Gastroesophageal sphincter (tissue), 4 donors: ENCODE data around the gene PRUNE2. TPM values are rescaled to one million over a fixed set of nuclear protein-coding genes. Genes with fewer than 3 reads are reported as not detected.

Experiments used
- ATAC-seq: fragments of 150-250 bp; one replicate; pipeline ENCODE4 v1.9.1; 2016; ENCODE audit warnings: mild to moderate bottlenecking, moderate library complexity
- H3K27ac ChIP-seq, 4 donors: fragments of 200-600 bp; sonication (generic) in 3 of 4; 1 replicate in 3 of 4; 2 replicates in 1 of 4; pipeline ENCODE4 v1.5.1; 2016 to 2019
- H3K27me3 ChIP-seq: fragments of 200-600 bp; sonication (generic); one replicate; pipeline ENCODE4 v1.5.1; 2019
- H3K36me3 ChIP-seq, 2 donors: fragments of 200-600 bp; sonication (generic); one replicate each; pipeline ENCODE4 v1.5.1; 2019; ENCODE audit warnings: control low read depth in 1 of 2
- H3K4me1 ChIP-seq, 3 donors: fragments of 200-600 bp; sonication (generic); 1 replicate in 2 of 3; 2 replicates in 1 of 3; pipeline ENCODE4 v1.5.1; 2016 to 2019; ENCODE audit warnings: control low read depth in 2 of 3
- H3K4me3 ChIP-seq, 2 donors: fragments of 200-600 bp; sonication (generic); one replicate each; pipeline ENCODE4 v1.5.1; 2019; ENCODE audit warnings: mild to moderate bottlenecking in 1 of 2, moderate library complexity in 1 of 2
- H3K9me3 ChIP-seq, 3 donors: fragments of 200-600 bp; sonication (generic); one replicate each; pipeline ENCODE4 v1.5.1; 2017 to 2019; ENCODE audit warnings: control low read depth in 2 of 3
- CTCF ChIP-seq, 4 experiments: fragments of 200-600 bp in 2 of 4; fragments of 450-650 bp in 2 of 4; sonication (generic) in 1 of 4; IDR thresholded peaks; one replicate each; pipeline ENCODE4 v1.5.1; 2017 to 2019; ENCODE audit warnings: antibody characterized with exemption in 4 of 4, mild to moderate bottlenecking in 2 of 4, moderate library complexity in 2 of 4
- EP300 ChIP-seq: sonication (generic); formaldehyde crosslinking; IDR thresholded peaks from one replicate; pipeline ENCODE4 v1.6.1; 2017; ENCODE audit warnings: antibody characterized with exemption, mild to moderate bottlenecking
- POLR2A ChIP-seq, 2 donors: fragments of 450-650 bp; IDR thresholded peaks; one replicate each; pipeline ENCODE4 v1.6.1; 2017; ENCODE audit warnings: antibody characterized with exemption in 2 of 2, mild to moderate bottlenecking in 2 of 2, moderate library complexity in 1 of 2
- POLR2AphosphoS5 ChIP-seq: sonication (generic); formaldehyde crosslinking; IDR thresholded peaks from one replicate; pipeline ENCODE4 v1.6.1; 2017; ENCODE audit warnings: antibody characterized with exemption
- WGBS, 2 donors: methylation state at CpG; one replicate each; pipeline ENCODE4 v1.1.5; 2018; ENCODE audit warnings: low coverage in 1 of 2; 5-methylcytosine and 5-hydroxymethylcytosine counted together
- total RNA-seq, 4 donors: library from RNA; depleted of rRNA; stranded (reverse); fragments of >200 nt; gene quantifications; one replicate each; pipeline ENCODE4 v1.1.0, GENCODE V29; 2016

Gene PRUNE2
- total RNA-seq, 4 donors from 2014 or later = 561 to 930 (median 763) TPM

GRCh38 chr9:76904661-76905457 is 1.1 kb downstream of the PRUNE2 start:
- TF ChIP-seq POLR2AphosphoS5 = no peak
- TF ChIP-seq POLR2A (IDR thresholded peaks at IDR 0.05) = no peak
- no peak for TF ChIP-seq EP300
- no peak for TF ChIP-seq CTCF (IDR thresholded peaks at IDR 0.05)
- H3K4me3 ChIP-seq = peak overlapping the region; percentile 62 to 84
- no peaks in the 10 kb centered on the region for H3K9me3 ChIP-seq
- no peaks in the 10 kb centered on the region for H3K27me3 ChIP-seq
- H3K4me1 ChIP-seq = peaks cover 0 to 42% (median 2%) of the 10 kb centered on the region in 3 donors
- WGBS, 2 donors = 26 to 32% methylated on average over 5 to 6 of the region's 8 CpGs
- peak overlapping the region; percentile 84 to 93 (median 86) for H3K27ac ChIP-seq
- ATAC-seq = no peak
- no peaks in the 10 kb centered on the region for H3K36me3 ChIP-seq

- Histone ChIP-seq H3K27ac (peak overlapping the region; percentile 69 to 93 (median 84)), H3K4me1 (peaks cover 0 to 66% (median 6%) of the 10 kb centered on the region in 3 donors), H3K9me3 (no peaks in the 10 kb centered on the region), H3K36me3 (no peaks in the 10 kb centered on the region), H3K27me3 (no peaks in the 10 kb centered on the region), H3K4me3 (peak overlapping the region; percentile 62 to 84)
- no peak for ATAC-seq
- 30 to 43% methylated on average over 5 to 6 of the region's 6 CpGs for WGBS, 2 donors
- no peak for TF ChIP-seq EP300
- no peak for TF ChIP-seq POLR2A (IDR thresholded peaks at IDR 0.05)
- TF ChIP-seq CTCF (IDR thresholded peaks at IDR 0.05) = no peak
- no peak for TF ChIP-seq POLR2AphosphoS5
These were observed 3.5 kb downstream of the PRUNE2 start for GRCh38 chr9:76902395-76902794.

GRCh38 chr9:76901801-76902200 is 4.1 kb downstream of the PRUNE2 start:
- Histone ChIP-seq H3K9me3 (no peaks in the 10 kb centered on the region), H3K27me3 (no peaks in the 10 kb centered on the region), H3K4me1 (peaks cover 0 to 67% (median 6%) of the 10 kb centered on the region in 3 donors), H3K36me3 (no peaks in the 10 kb centered on the region), H3K4me3 (peak overlapping the region; percentile 62 to 84), H3K27ac (peak overlapping the region; percentile 69 to 93 (median 84))
- no peak for ATAC-seq
- WGBS, 2 donors = no CpG with 5 or more reads among the region's 2 CpGs
- no peak for TF ChIP-seq EP300
- peak in 1 of 2 donors; percentile 11 for TF ChIP-seq POLR2A (IDR thresholded peaks at IDR 0.05)
- TF ChIP-seq POLR2AphosphoS5 = peak; percentile 17

- TF ChIP-seq CTCF (IDR thresholded peaks at IDR 0.05) = no peak
- TF ChIP-seq EP300 = no peak
- TF ChIP-seq POLR2A (IDR thresholded peaks at IDR 0.05) = no peak
- peak; percentile 31 for TF ChIP-seq POLR2AphosphoS5
- peak overlapping the region; percentile 62 to 84 for H3K4me3 ChIP-seq
- no peaks in the 10 kb centered on the region for H3K27me3 ChIP-seq
- H3K4me1 ChIP-seq = peaks cover 0 to 67% (median 6%) of the 10 kb centered on the region in 3 donors
- 20 to 33% methylated on average over 1 of the region's 3 CpGs for WGBS, 2 donors
- H3K27ac ChIP-seq = peak overlapping the region; percentile 29 to 93 (median 76)
- H3K36me3 ChIP-seq = no peaks in the 10 kb centered on the region
- ATAC-seq = no peak
- no peaks in the 10 kb centered on the region for H3K9me3 ChIP-seq
These were observed 5.0 kb downstream of the PRUNE2 start for GRCh38 chr9:76900884-76901440.

GRCh38 chr9:76898786-76899185 is 7.1 kb downstream of the PRUNE2 start:
- H3K4me1 ChIP-seq = peaks cover 6 to 81% (median 8%) of the 10 kb centered on the region in 3 donors
- H3K4me3 ChIP-seq = peak overlapping the region in 1 of 2 donors; percentile 27
- 5 to 57% methylated on average over 2 of the region's 2 CpGs for WGBS, 2 donors
- no peak for ATAC-seq
- no peaks in the 10 kb centered on the region for H3K27me3 ChIP-seq
- H3K27ac ChIP-seq = peak overlapping the region; percentile 67 to 99 (median 88)
- TF ChIP-seq POLR2A (IDR thresholded peaks at IDR 0.05) (no peak), EP300 (no peak), POLR2AphosphoS5 (no peak), CTCF (IDR thresholded peaks at IDR 0.05) (no peak)
- H3K36me3 ChIP-seq = no peaks in the 10 kb centered on the region
- H3K9me3 ChIP-seq = no peaks in the 10 kb centered on the region
